Mammary epithelial cell (primary cell): ENCODE results near the gene ZBTB16.
A peak's percentile ranks its signal among the peaks of the same experiment; 100 is the strongest.

ENCODE experiments used
- EZH2 ChIP-seq: IDR thresholded peaks from 2 replicates; pipeline ENCODE4 v1.6.1; 2012; ENCODE audit warnings: low read length, inconsistent platforms, borderline replicate concordance
- TF ChIP-seq, protein P1 (sequence below), 2 donors: IDR thresholded peaks in 1 of 2; conservative IDR thresholded peaks in 1 of 2; 2 replicates each; pipeline ENCODE4 v1.5.1; 2011 to 2012; ENCODE audit warnings: inconsistent platforms in 2 of 2, low read length in 2 of 2, mild to moderate bottlenecking in 2 of 2, control low read depth in 1 of 2, low read depth in 1 of 2; ENCODE audit not compliant: insufficient read depth in 1 of 2; ENCODE audit errors: extremely low read depth in 1 of 2

DNA sequence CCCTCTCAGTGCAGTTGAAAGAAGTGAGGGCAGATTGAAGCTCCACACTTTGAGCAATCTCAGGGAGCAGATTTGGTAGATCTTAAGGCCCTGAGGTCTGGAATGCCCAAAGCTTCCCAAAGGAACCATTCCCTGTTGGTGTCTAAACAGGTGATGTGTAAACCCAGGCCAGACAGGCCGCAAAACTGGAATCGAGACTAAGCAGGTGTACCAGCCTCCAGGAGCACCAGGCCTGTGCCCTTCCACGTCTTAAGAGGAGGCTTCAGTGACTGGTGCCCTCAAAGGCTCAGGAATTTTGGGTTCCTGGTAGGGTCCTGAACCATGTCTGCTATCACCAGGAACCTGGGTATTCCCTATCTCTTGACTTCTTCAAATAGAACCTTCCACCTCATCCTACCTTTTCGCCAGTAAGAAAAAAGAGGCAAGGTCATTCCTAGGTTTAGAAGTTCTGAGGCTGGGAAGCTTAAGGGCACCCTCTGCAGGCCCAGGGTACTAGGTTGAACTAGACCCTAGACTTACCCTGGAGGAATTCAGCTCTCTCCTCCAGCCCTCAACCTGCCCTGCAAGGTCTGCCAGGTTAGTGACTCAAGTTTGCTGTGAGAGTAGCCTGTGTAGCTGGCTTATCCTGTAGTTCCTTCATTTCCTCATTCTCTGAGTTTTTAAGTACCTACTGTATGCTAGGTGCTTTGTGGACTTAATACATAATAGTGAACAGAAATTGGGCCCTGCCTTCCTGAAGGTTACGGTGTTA, 136.6 kb downstream of the ZBTB16 start:
- no peak for TF ChIP-seq EZH2
- TF ChIP-seq, protein P1, sequence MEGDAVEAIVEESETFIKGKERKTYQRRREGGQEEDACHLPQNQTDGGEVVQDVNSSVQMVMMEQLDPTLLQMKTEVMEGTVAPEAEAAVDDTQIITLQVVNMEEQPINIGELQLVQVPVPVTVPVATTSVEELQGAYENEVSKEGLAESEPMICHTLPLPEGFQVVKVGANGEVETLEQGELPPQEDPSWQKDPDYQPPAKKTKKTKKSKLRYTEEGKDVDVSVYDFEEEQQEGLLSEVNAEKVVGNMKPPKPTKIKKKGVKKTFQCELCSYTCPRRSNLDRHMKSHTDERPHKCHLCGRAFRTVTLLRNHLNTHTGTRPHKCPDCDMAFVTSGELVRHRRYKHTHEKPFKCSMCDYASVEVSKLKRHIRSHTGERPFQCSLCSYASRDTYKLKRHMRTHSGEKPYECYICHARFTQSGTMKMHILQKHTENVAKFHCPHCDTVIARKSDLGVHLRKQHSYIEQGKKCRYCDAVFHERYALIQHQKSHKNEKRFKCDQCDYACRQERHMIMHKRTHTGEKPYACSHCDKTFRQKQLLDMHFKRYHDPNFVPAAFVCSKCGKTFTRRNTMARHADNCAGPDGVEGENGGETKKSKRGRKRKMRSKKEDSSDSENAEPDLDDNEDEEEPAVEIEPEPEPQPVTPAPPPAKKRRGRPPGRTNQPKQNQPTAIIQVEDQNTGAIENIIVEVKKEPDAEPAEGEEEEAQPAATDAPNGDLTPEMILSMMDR (conservative IDR thresholded peaks at IDR 0.05 in 1 of 2, IDR thresholded peaks at IDR 0.05 in 1 of 2; ENCODE audit: extremely low read depth in 1 of 2, insufficient read depth in 1 of 2, low read depth in 1 of 2, low read length in 2 of 2), result peak in 1 of 2 donors; percentile 36
